ENCODE measurements around the gene KDR.

DNA sequence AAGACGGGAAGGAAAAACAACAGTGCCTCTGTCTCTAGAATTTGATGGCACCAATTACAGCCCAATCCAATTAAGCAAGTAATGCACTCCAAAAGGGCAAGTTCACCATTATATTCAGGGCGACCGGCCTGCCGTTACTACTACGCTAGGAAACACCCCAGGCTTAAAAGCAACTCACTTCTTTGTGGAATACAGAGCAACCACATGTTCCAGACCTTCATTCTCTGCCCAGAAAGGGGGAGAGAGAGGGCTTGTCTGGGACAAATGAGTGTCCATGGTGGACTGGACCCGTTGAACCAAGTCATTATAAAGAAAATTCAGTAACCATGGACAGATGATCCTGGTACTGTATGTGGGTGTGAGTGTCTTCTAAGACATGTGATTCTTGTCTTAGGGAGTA lies 1.6 kb downstream of the KDR start:
- TF ChIP-seq CTCF (IDR thresholded peaks at IDR 0.05; ENCODE audit: insufficient read depth, low read length, poor library complexity, severe bottlenecking) (no peak), EZH2phosphoT487 (conservative IDR thresholded peaks at IDR 0.05; ENCODE audit: low read length) (no peak)

Measured in SU-DHL-6 (cell line).